Left forelimb (tissue), 1 donor: ENCODE data around the gene DIP2C.
"Not testable (repeated sequence)": the region's sequence is repeated elsewhere in the genome, so short reads cannot be mapped to it uniquely, and the experiment has no call there.

Experiments
- DNase-seq: peaks from one replicate; pipeline ENCODE4 v3.0.0-alpha.2; 2018; ENCODE audit warnings: low spot score

The DIP2C gene

GRCh38 chr10:275680-276079 is 413.8 kb downstream of the DIP2C start:
- no peak for DNase-seq

GRCh38 chr10:274866-275265 is 414.6 kb downstream of the DIP2C start:
- no peak for DNase-seq

GRCh38 chr10:273088-273487 is 416.4 kb downstream of the DIP2C start:
- DNase-seq, result no peak

- no peak for DNase-seq
Measured at GRCh38 chr10:271722-272121, 417.7 kb downstream of the DIP2C start.

GRCh38 chr10:271201-271600 is 418.3 kb downstream of the DIP2C start:
- DNase-seq, result no peak

GRCh38 chr10:269440-270074 is 419.9 kb downstream of the DIP2C start:
- no peak for DNase-seq

GRCh38 chr10:267705-268104 is 421.8 kb downstream of the DIP2C start:
- DNase-seq, result no peak

GRCh38 chr10:266974-267425 is 422.5 kb downstream of the DIP2C start:
- DNase-seq, result no peak

- DNase-seq, result not testable (repeated sequence)
Measured at GRCh38 chr10:265816-266588, 423.5 kb downstream of the DIP2C start.

- DNase-seq, result not testable (repeated sequence)
Measured at GRCh38 chr10:265074-265440, 424.4 kb downstream of the DIP2C start.

GRCh38 chr10:264160-265073 is 425.1 kb downstream of the DIP2C start:
- not testable (repeated sequence) for DNase-seq

- DNase-seq, result no peak
Measured at GRCh38 chr10:260819-261429, 428.5 kb downstream of the DIP2C start.

- no peak for DNase-seq
Measured at GRCh38 chr10:251982-252582, 437.4 kb downstream of the DIP2C start.

GRCh38 chr10:248307-248706 is 441.2 kb downstream of the DIP2C start:
- DNase-seq, result no peak

- no peak for DNase-seq
Measured at GRCh38 chr10:247480-247879, 442.0 kb downstream of the DIP2C start.

- DNase-seq, result no peak
Measured at GRCh38 chr10:246431-246830, 443.0 kb downstream of the DIP2C start.

- DNase-seq, result no peak
Measured at GRCh38 chr10:244227-244626, 445.2 kb downstream of the DIP2C start.

- no peak for DNase-seq
Measured at GRCh38 chr10:241966-242643, 447.4 kb downstream of the DIP2C start.

GRCh38 chr10:241451-241850 is 448.0 kb downstream of the DIP2C start:
- DNase-seq, result no peak

- DNase-seq, result no peak
Measured at GRCh38 chr10:239109-239508, 450.4 kb downstream of the DIP2C start.

- no peak for DNase-seq
Measured at GRCh38 chr10:235915-236314, 453.6 kb downstream of the DIP2C start.
